Neural cell (in vitro differentiated cells): ENCODE results near the gene PIK3AP1.

Experiments used
- EP300 ChIP-seq: fragments of 450-650 bp; conservative IDR thresholded peaks from 2 replicates; pipeline ENCODE4 v1.6.1; 2014; ENCODE audit warnings: antibody characterized with exemption, mild to moderate bottlenecking, moderate library complexity; ENCODE audit not compliant: poor library complexity, severe bottlenecking
- EZH2 ChIP-seq: fragments of 200-600, 300-800 bp; shearing (Covaris generic), sonication (generic); IDR thresholded peaks from 2 replicates; pipeline ENCODE4 v1.6.1; 2014; ENCODE audit warnings: antibody characterized with exemption, low read length, borderline replicate concordance, mild to moderate bottlenecking; ENCODE audit not compliant: insufficient read depth, poor library complexity, severe bottlenecking
- MXI1 ChIP-seq: fragments of 450-650 bp; conservative IDR thresholded peaks from 2 replicates; pipeline ENCODE4 v1.6.1; 2014; ENCODE audit warnings: antibody characterized with exemption, mild to moderate bottlenecking; ENCODE audit not compliant: poor library complexity, severe bottlenecking
- SMC3 ChIP-seq: fragments of 450-650 bp; conservative IDR thresholded peaks from 2 replicates; pipeline ENCODE4 v1.6.1; 2014; ENCODE audit warnings: antibody characterized with exemption, mild to moderate bottlenecking, moderate library complexity; ENCODE audit not compliant: poor library complexity
- TF ChIP-seq, protein P1 (sequence below): fragments of 450-650 bp; IDR thresholded peaks from 2 replicates; pipeline ENCODE4 v1.5.1; 2014; ENCODE audit warnings: antibody characterized with exemption, mild to moderate bottlenecking, moderate library complexity; ENCODE audit not compliant: poor library complexity, severe bottlenecking

DNA sequence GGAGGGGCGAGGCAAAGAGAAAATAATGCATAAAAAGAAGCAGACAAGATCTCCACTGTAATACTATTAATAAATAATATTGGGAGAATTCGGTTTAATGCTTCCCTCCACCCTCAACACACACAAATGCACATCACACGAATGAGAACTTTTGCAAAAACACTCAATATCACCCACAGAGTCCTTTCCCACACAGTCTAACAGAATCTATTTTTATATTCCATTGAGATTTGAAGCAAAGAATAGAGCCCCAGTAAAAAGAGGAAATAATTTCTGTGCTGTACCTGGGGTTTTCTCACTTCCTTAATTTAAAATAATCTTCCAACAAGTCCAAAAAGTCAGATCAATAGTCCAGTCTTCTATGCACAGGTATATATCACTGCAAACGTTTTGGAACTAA, 17.0 kb downstream of the PIK3AP1 start:
- TF ChIP-seq EP300 (no peak), MXI1 (no peak), SMC3 (no peak), EZH2 (no peak)
- TF ChIP-seq, protein P1, sequence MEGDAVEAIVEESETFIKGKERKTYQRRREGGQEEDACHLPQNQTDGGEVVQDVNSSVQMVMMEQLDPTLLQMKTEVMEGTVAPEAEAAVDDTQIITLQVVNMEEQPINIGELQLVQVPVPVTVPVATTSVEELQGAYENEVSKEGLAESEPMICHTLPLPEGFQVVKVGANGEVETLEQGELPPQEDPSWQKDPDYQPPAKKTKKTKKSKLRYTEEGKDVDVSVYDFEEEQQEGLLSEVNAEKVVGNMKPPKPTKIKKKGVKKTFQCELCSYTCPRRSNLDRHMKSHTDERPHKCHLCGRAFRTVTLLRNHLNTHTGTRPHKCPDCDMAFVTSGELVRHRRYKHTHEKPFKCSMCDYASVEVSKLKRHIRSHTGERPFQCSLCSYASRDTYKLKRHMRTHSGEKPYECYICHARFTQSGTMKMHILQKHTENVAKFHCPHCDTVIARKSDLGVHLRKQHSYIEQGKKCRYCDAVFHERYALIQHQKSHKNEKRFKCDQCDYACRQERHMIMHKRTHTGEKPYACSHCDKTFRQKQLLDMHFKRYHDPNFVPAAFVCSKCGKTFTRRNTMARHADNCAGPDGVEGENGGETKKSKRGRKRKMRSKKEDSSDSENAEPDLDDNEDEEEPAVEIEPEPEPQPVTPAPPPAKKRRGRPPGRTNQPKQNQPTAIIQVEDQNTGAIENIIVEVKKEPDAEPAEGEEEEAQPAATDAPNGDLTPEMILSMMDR = no peak
